H1 (cell line): ENCODE results near the gene EIF2B5. TPM values are rescaled to one million over a fixed set of nuclear protein-coding genes. Genes with fewer than 3 reads are reported as not detected.

ENCODE experiments used
- CTCF ChIA-PET: fragments of 300-600 bp; sonication (Branson Sonifier 250); formaldehyde crosslinking; loops from one replicate; lab custom pipeline; 2021; ENCODE audit not compliant: partially characterized antibody; lab: Charles Lee
- POLR2A ChIA-PET: fragments of 300-600 bp; sonication (Branson Sonifier 250); formaldehyde crosslinking; loops from one replicate; lab custom pipeline; 2021; ENCODE audit warnings: inconsistent platforms; ENCODE audit not compliant: partially characterized antibody; lab: Charles Lee
- DNase-seq, 2 experiments: peaks; one replicate each; pipeline versions ENCODE4 v3.0.0 to v3.0.0-alpha.2; 2010 to 2022; ENCODE audit warnings: low spot score in 2 of 2, low read depth in 1 of 2, mixed read lengths in 1 of 2
- FAIRE-seq: peaks from 2 replicates; lab custom pipeline; 2011; peaks lifted over from hg19 to GRCh38; lab: Jason Lieb, UNC
- H2AFZ ChIP-seq: 2 replicates; pipeline ENCODE4 v1.8.1; 2012; ENCODE audit warnings: low read length, inconsistent platforms
- H2AK5ac ChIP-seq: 2 replicates; pipeline ENCODE4 v1.6.1; 2013; ENCODE audit warnings: low read depth, low read length
- H2BK120ac ChIP-seq: replicated peaks from 2 replicates; pipeline ENCODE3; 2013; ENCODE audit warnings: low read depth, low read length, inconsistent platforms
- H2BK12ac ChIP-seq: 2 replicates; pipeline ENCODE4 v1.6.1; 2013; ENCODE audit warnings: low read depth, low read length
- H2BK15ac ChIP-seq: 2 replicates; pipeline ENCODE4 v1.6.1; 2013; ENCODE audit warnings: low read length
- H2BK20ac ChIP-seq: 2 replicates; pipeline ENCODE4 v1.6.1; 2013; ENCODE audit warnings: low read length
- H2BK5ac ChIP-seq: 2 replicates; pipeline ENCODE4 v1.6.1; 2013; ENCODE audit warnings: low read depth, low read length
- H3K14ac ChIP-seq: 2 replicates; pipeline ENCODE4 v1.6.1; 2013; ENCODE audit warnings: inconsistent platforms; ENCODE audit not compliant: insufficient read length
- H3K18ac ChIP-seq: 2 replicates; pipeline ENCODE4 v1.6.1; 2013; ENCODE audit warnings: low read length; ENCODE audit errors: extremely low read depth
- H3K23ac ChIP-seq: 2 replicates; pipeline ENCODE4 v1.6.1; 2013; ENCODE audit warnings: inconsistent platforms; ENCODE audit not compliant: insufficient read length
- H3K23me2 ChIP-seq: 2 replicates; pipeline ENCODE4 v1.6.1; 2013; ENCODE audit warnings: low read depth, low read length
- H3K27ac ChIP-seq: 2 replicates; pipeline ENCODE4 v1.6.1; 2011; ENCODE audit warnings: low read depth, low read length, inconsistent platforms
- H3K27me3 ChIP-seq, 4 experiments: replicated peaks in 1 of 4; 1 replicate in 1 of 4; 2 replicates in 3 of 4; pipeline versions ENCODE4 v1.6.1 to v1.8.1; 2011 to 2013; ENCODE audit warnings: low read length in 3 of 4, mild to moderate bottlenecking in 3 of 4, inconsistent platforms in 2 of 4, mixed read lengths in 2 of 4, moderate library complexity in 1 of 4; ENCODE audit not compliant: control insufficient read depth in 3 of 4, insufficient read depth in 3 of 4; ENCODE audit errors: extremely low read depth in 1 of 4
- H3K36me3 ChIP-seq, 4 experiments: 2 replicates each; pipeline versions ENCODE4 v1.6.1 to v1.8.1; 2011 to 2013; ENCODE audit warnings: mild to moderate bottlenecking in 4 of 4, low read length in 3 of 4, moderate library complexity in 2 of 4, control low read depth in 1 of 4, inconsistent platforms in 1 of 4; ENCODE audit not compliant: insufficient read depth in 4 of 4, control insufficient read depth in 2 of 4
- H3K4ac ChIP-seq: replicated peaks from 2 replicates; pipeline ENCODE3; 2013; ENCODE audit warnings: low read length, low read depth, mixed read lengths, inconsistent platforms; ENCODE audit not compliant: insufficient read length
- H3K4me1 ChIP-seq, 4 experiments: replicated peaks in 1 of 4; 1 replicate in 1 of 4; 2 replicates in 3 of 4; pipeline versions ENCODE4 v1.6.1 to v1.8.1; 2011 to 2013; ENCODE audit warnings: low read length in 3 of 4, inconsistent platforms in 2 of 4, mixed read lengths in 1 of 4; ENCODE audit not compliant: insufficient read depth in 4 of 4, control insufficient read depth in 3 of 4
- H3K4me2 ChIP-seq, 2 experiments: 2 replicates each; pipeline versions ENCODE4 v1.6.1 to v1.8.1; 2011 to 2013; ENCODE audit warnings: low read depth in 2 of 2, low read length in 2 of 2, control low read depth in 1 of 2, inconsistent platforms in 1 of 2, mild to moderate bottlenecking in 1 of 2; ENCODE audit not compliant: insufficient read depth in 1 of 2
- H3K4me3 ChIP-seq, 4 experiments: fragments of 200-600, 300-600 bp in 1 of 4; sonication (generic), shearing (Covaris generic), sonication (Bioruptor Twin) in 1 of 4; 2 replicates each; pipeline versions ENCODE4 v1.5.1 to v1.8.1; 2011 to 2016; ENCODE audit warnings: low read length in 4 of 4, low read depth in 3 of 4, control low read depth in 2 of 4, inconsistent platforms in 2 of 4, mild to moderate bottlenecking in 2 of 4, mixed read lengths in 1 of 4, moderate library complexity in 1 of 4; ENCODE audit not compliant: insufficient read depth in 2 of 4; ENCODE audit errors: extremely low read depth in 1 of 4
- H3K56ac ChIP-seq: replicated peaks from 2 replicates; pipeline ENCODE3; 2013; ENCODE audit warnings: low read depth, mild to moderate bottlenecking, mixed read lengths, low read length, inconsistent platforms; ENCODE audit not compliant: insufficient read length
- H3K79me1 ChIP-seq: 2 replicates; pipeline ENCODE4 v1.6.1; 2013; ENCODE audit warnings: low read depth, low read length, control low read depth
- H3K79me2 ChIP-seq, 2 experiments: 2 replicates each; pipeline versions ENCODE4 v1.6.1 to v1.8.1; 2012 to 2013; ENCODE audit warnings: low read length in 2 of 2, mild to moderate bottlenecking in 2 of 2, inconsistent platforms in 1 of 2; ENCODE audit not compliant: insufficient read depth in 2 of 2, control insufficient read depth in 1 of 2
- H3K9ac ChIP-seq, 4 experiments: replicated peaks in 1 of 4; 1 replicate in 1 of 4; 2 replicates in 3 of 4; pipeline versions ENCODE4 v1.6.1 to v1.8.1; 2011 to 2013; ENCODE audit warnings: low read depth in 3 of 4, low read length in 3 of 4, control low read depth in 2 of 4, mild to moderate bottlenecking in 2 of 4, moderate library complexity in 2 of 4, inconsistent platforms in 1 of 4; ENCODE audit errors: extremely low read depth in 1 of 4
- H3K9me3 ChIP-seq, 2 experiments: 2 replicates each; pipeline versions ENCODE4 v1.6.1 to v1.8.1; 2012 to 2013; ENCODE audit warnings: mild to moderate bottlenecking in 2 of 2, moderate library complexity in 2 of 2, control low read depth in 1 of 2, inconsistent platforms in 1 of 2, low read depth in 1 of 2, low read length in 1 of 2, mixed read lengths in 1 of 2; ENCODE audit not compliant: insufficient read depth in 2 of 2
- H4K20me1 ChIP-seq, 2 experiments: replicated peaks in 1 of 2; 2 replicates each; pipeline versions ENCODE3 to v1.8.1; 2011 to 2013; ENCODE audit warnings: inconsistent platforms in 2 of 2, low read length in 2 of 2, mild to moderate bottlenecking in 1 of 2; ENCODE audit not compliant: insufficient read depth in 2 of 2, control insufficient read depth in 1 of 2
- H4K5ac ChIP-seq: 2 replicates; pipeline ENCODE4 v1.6.1; 2013; ENCODE audit warnings: low read length, low read depth, mixed read lengths, inconsistent platforms; ENCODE audit not compliant: insufficient read length
- H4K8ac ChIP-seq: 2 replicates; pipeline ENCODE4 v1.8.0; 2013; ENCODE audit warnings: mild to moderate bottlenecking, moderate library complexity, low read length, inconsistent platforms; ENCODE audit not compliant: insufficient read depth; ENCODE audit errors: extremely low read depth
- H4K91ac ChIP-seq: replicated peaks from 2 replicates; pipeline ENCODE3; 2013; ENCODE audit warnings: low read length, mixed read lengths, inconsistent platforms; ENCODE audit not compliant: insufficient read length
- ATF3 ChIP-seq: IDR thresholded peaks from 2 replicates; pipeline ENCODE4 v1.6.1; 2011; ENCODE audit warnings: low read depth, mild to moderate bottlenecking, low read length; ENCODE audit not compliant: insufficient read depth
- BCL11A ChIP-seq, 2 experiments: IDR thresholded peaks; one replicate each; pipeline ENCODE4 v1.6.1; 2011; ENCODE audit warnings: low read depth in 2 of 2, low read length in 2 of 2, mild to moderate bottlenecking in 2 of 2
- CTBP2 ChIP-seq: IDR thresholded peaks from 2 replicates; pipeline ENCODE4 v1.7.0; 2011; ENCODE audit warnings: borderline replicate concordance, mild to moderate bottlenecking, moderate library complexity, mixed read lengths, low read length; ENCODE audit not compliant: insufficient read depth, insufficient read length
- EGR1 ChIP-seq: IDR thresholded peaks from 2 replicates; pipeline ENCODE4 v1.6.1; 2011; ENCODE audit warnings: low read depth, low read length, borderline replicate concordance
- KDM1A ChIP-seq: fragments of 200-600, 300-600 bp; sonication (generic); IDR thresholded peaks from 2 replicates; pipeline ENCODE4 v1.7.1; 2016; ENCODE audit warnings: mild to moderate bottlenecking, low read length, borderline replicate concordance
- MAFK ChIP-seq: IDR thresholded peaks from 2 replicates; pipeline ENCODE4 v1.6.1; 2012; ENCODE audit warnings: low read depth, mild to moderate bottlenecking, improper control_type of control experiment, low read length
- POLR2A ChIP-seq, 2 experiments: IDR thresholded peaks; 1 replicate in 1 of 2; 2 replicates in 1 of 2; pipeline ENCODE4 v1.6.1; 2011; ENCODE audit warnings: low read depth in 2 of 2, low read length in 2 of 2, mild to moderate bottlenecking in 2 of 2; ENCODE audit errors: control extremely low read depth in 1 of 2
- SIN3A ChIP-seq, 2 experiments: IDR thresholded peaks in 1 of 2; conservative IDR thresholded peaks in 1 of 2; 2 replicates each; pipeline ENCODE4 v1.6.1; 2011 to 2012; ENCODE audit warnings: low read length in 2 of 2, improper control_type of control experiment in 1 of 2, low read depth in 1 of 2, mild to moderate bottlenecking in 1 of 2
- SIRT6 ChIP-seq: IDR thresholded peaks from one replicate; pipeline ENCODE4 v1.7.1; 2012; ENCODE audit warnings: low read length, inconsistent platforms
- SP4 ChIP-seq: IDR thresholded peaks from 2 replicates; pipeline ENCODE4 v1.6.1; 2012; ENCODE audit warnings: low read length, inconsistent platforms
- TAF1 ChIP-seq: IDR thresholded peaks from 2 replicates; pipeline ENCODE4 v1.6.1; 2011; ENCODE audit warnings: mild to moderate bottlenecking, low read depth, low read length
- TBP ChIP-seq: IDR thresholded peaks from 2 replicates; pipeline ENCODE4 v1.6.1; 2011; ENCODE audit warnings: low read depth, low read length, improper control_type of control experiment
- WGBS, 2 experiments: shearing (Covaris generic) in 1 of 2; methylation state at CpG; one replicate each; pipeline versions ENCODE4 v1.1.6 to v1.1.7; 2013 to 2015; ENCODE audit warnings: low lambda C conversion rate in 2 of 2, mixed read lengths in 2 of 2, inconsistent platforms in 1 of 2, low coverage in 1 of 2, missing lambda C conversion rate in 1 of 2; ENCODE audit not compliant: insufficient replicate concordance in 2 of 2, insufficient coverage in 1 of 2, insufficient read length in 1 of 2; ENCODE audit errors: extremely low coverage in 1 of 2, missing lambda C conversion rate in 1 of 2; 5-methylcytosine and 5-hydroxymethylcytosine counted together
- polyA plus RNA-seq, 7 experiments: library from polyadenylated mRNA; depleted of rRNA in 3 of 7; stranded (reverse) in 5 of 7; unstranded in 2 of 7; fragments of >200 nt in 5 of 7; fragments of 200-250 nt in 2 of 7; gene quantifications; 1 replicate in 5 of 7; 2 replicates in 1 of 7; 4 replicates in 1 of 7; pipeline versions ENCODE4 v1.2.1 to v1.2.3, GENCODE V29; 2011 to 2013; ENCODE audit warnings: missing spikeins in 2 of 7, mixed read lengths in 2 of 7
- total RNA-seq: library from RNA; stranded (reverse); fragmentation: NEBNext Ultra II Directional; extraction: Animal tissue kit (Norgen Biotek cat#: 25700); gene quantifications from 2 replicates; pipeline ENCODE4 v1.2.1, GENCODE V29; 2021

Gene EIF2B5
- total and polyA plus RNA-seq, 2 of the 8 experiments (the other 6 are each of a cell fraction or from before 2014, with no cell fraction given), result 33.1 to 40.0 TPM

GRCh38 chr3:184097556-184097955 is 37.6 kb upstream of the EIF2B5 start:
- Histone ChIP-seq H3K4ac (no peak overlapping the region), H4K8ac (no peak overlapping the region), H3K27me3 (no peaks in the 10 kb centered on the region), H3K4me3 (no peak overlapping the region), H3K18ac (no peak overlapping the region), H3K23me2 (no peaks in the 10 kb centered on the region), H3K27ac (no peak overlapping the region), H3K9ac (no peak overlapping the region), H2BK5ac (no peak overlapping the region), H4K91ac (no peak overlapping the region), H3K4me2 (no peak overlapping the region), H3K4me1 (no peaks in the 10 kb centered on the region), H3K36me3 (no peaks in the 10 kb centered on the region), H3K23ac (no peak overlapping the region), H3K56ac (no peak overlapping the region), H3K9me3 (no peaks in the 10 kb centered on the region), H2AK5ac (no peak overlapping the region), H3K79me2 (no peaks in the 10 kb centered on the region), H3K14ac (no peak overlapping the region), H4K20me1 (no peaks in the 10 kb centered on the region), H3K79me1 (no peaks in the 10 kb centered on the region), H2BK15ac (no peak overlapping the region), H2BK20ac (no peak overlapping the region), H4K5ac (no peak overlapping the region), H2AFZ (no peak overlapping the region), H2BK120ac (no peak overlapping the region), H2BK12ac (no peak overlapping the region)
- WGBS, 2 experiments, result 91% methylated on average over 6 of the region's 6 CpGs; no CpG with 5 or more reads in 1 of the 2 experiments
- FAIRE-seq, result no peak
- DNase-seq, result no peak
- ChIA-PET POLR2A (no interaction called here), CTCF (interaction anchor here (0.5 kb wide), 1 partner anchor 1770 kb away, joined by 4 read pairs; no protein-coding TSS in a partner anchor)
- no peak for TF ChIP-seq SP4
- no peak for TF ChIP-seq MAFK
- no peak for TF ChIP-seq EGR1
- TF ChIP-seq SIRT6, result no peak
- no peak for TF ChIP-seq CTBP2
- TF ChIP-seq POLR2A (IDR thresholded peaks at IDR 0.05; ENCODE audit: control extremely low read depth in 1 of 2, low read depth in 2 of 2, low read length in 2 of 2), result no peak
- no peak for TF ChIP-seq BCL11A (IDR thresholded peaks at IDR 0.05; ENCODE audit: low read depth in 2 of 2, low read length in 2 of 2)
- TF ChIP-seq SIN3A (conservative IDR thresholded peaks at IDR 0.05 in 1 of 2, IDR thresholded peaks at IDR 0.05 in 1 of 2; ENCODE audit: low read depth in 1 of 2, low read length in 2 of 2), result no peak
- no peak for TF ChIP-seq TAF1
- TF ChIP-seq ATF3, result no peak
- no peak for TF ChIP-seq KDM1A
- TF ChIP-seq TBP, result no peak
